ENCODE measurements around the gene PRKG1. TPM values are rescaled to one million over a fixed set of nuclear protein-coding genes. Genes with fewer than 3 reads are reported as not detected.
A peak's percentile ranks its signal among the peaks of the same experiment; 100 is the strongest.

PRKG1 gene
- total RNA-seq, 1 experiment from 2014 or later: 16.5 TPM

DNA sequence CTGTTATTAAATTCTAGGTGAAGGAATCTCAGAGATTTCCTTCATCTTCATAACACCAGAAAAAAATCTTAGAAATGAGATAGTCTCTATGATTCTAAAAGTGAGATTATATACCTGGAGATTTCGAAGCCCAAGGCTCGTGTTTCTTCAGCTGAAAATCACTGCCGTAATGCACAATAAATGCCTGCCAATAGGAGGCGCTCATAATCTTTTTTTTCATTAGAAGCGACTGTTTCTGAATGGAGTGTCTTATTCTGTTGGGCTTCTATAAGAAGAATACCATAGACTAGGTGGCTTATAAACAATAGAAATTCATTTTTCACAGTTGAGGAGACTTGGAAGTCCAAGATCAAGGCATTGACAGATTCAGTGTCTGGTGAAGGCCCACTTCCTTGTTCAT is 294.7 kb downstream of the PRKG1 start (continued):
- TF ChIP-seq, protein P1, sequence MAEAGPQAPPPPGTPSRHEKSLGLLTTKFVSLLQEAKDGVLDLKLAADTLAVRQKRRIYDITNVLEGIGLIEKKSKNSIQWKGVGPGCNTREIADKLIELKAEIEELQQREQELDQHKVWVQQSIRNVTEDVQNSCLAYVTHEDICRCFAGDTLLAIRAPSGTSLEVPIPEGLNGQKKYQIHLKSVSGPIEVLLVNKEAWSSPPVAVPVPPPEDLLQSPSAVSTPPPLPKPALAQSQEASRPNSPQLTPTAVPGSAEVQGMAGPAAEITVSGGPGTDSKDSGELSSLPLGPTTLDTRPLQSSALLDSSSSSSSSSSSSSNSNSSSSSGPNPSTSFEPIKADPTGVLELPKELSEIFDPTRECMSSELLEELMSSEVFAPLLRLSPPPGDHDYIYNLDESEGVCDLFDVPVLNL (CRISPR knock-in tag; IDR thresholded peaks at IDR 0.05; ENCODE audit: borderline replicate concordance, low read depth): no peak
- TF ChIP-seq, protein P2, sequence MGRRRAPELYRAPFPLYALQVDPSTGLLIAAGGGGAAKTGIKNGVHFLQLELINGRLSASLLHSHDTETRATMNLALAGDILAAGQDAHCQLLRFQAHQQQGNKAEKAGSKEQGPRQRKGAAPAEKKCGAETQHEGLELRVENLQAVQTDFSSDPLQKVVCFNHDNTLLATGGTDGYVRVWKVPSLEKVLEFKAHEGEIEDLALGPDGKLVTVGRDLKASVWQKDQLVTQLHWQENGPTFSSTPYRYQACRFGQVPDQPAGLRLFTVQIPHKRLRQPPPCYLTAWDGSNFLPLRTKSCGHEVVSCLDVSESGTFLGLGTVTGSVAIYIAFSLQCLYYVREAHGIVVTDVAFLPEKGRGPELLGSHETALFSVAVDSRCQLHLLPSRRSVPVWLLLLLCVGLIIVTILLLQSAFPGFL (CRISPR knock-in tag; IDR thresholded peaks at IDR 0.05; ENCODE audit: borderline replicate concordance): no peak
- no peak for TF ChIP-seq NR1H2 (CRISPR knock-in tag; IDR thresholded peaks at IDR 0.05)
- TF ChIP-seq IRF2 (CRISPR knock-in tag; IDR thresholded peaks at IDR 0.05; ENCODE audit: borderline replicate concordance, low read depth): no peak
- TF ChIP-seq CREM (CRISPR knock-in tag; IDR thresholded peaks at IDR 0.05): no peak
- TF ChIP-seq ZNF232 (CRISPR knock-in tag; IDR thresholded peaks at IDR 0.05): no peak

GRCh38 chr10:51369903-51370302 is 295.6 kb downstream of the PRKG1 start:
- no peak for TF ChIP-seq FOXK1 (CRISPR knock-in tag; IDR thresholded peaks at IDR 0.05)
- TF ChIP-seq, protein P3, sequence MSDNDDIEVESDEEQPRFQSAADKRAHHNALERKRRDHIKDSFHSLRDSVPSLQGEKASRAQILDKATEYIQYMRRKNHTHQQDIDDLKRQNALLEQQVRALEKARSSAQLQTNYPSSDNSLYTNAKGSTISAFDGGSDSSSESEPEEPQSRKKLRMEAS (CRISPR knock-in tag; IDR thresholded peaks at IDR 0.05): no peak
- TF ChIP-seq FOXJ3 (CRISPR knock-in tag; IDR thresholded peaks at IDR 0.05; ENCODE audit: borderline replicate concordance): no peak
- TF ChIP-seq, protein P4, sequence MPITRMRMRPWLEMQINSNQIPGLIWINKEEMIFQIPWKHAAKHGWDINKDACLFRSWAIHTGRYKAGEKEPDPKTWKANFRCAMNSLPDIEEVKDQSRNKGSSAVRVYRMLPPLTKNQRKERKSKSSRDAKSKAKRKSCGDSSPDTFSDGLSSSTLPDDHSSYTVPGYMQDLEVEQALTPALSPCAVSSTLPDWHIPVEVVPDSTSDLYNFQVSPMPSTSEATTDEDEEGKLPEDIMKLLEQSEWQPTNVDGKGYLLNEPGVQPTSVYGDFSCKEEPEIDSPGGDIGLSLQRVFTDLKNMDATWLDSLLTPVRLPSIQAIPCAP (CRISPR knock-in tag; IDR thresholded peaks at IDR 0.05): no peak
- no peak for TF ChIP-seq ZNF121 (CRISPR knock-in tag; IDR thresholded peaks at IDR 0.05)
- TF ChIP-seq GRHL2 (CRISPR knock-in tag; IDR thresholded peaks at IDR 0.05; ENCODE audit: insufficient replicate concordance, severe bottlenecking): no peak
- no peak for TF ChIP-seq ZNF232 (CRISPR knock-in tag; IDR thresholded peaks at IDR 0.05)
- TF ChIP-seq ZNF671 (CRISPR knock-in tag; IDR thresholded peaks at IDR 0.05): no peak
- TF ChIP-seq AFF4 (CRISPR knock-in tag; IDR thresholded peaks at IDR 0.05; ENCODE audit: borderline replicate concordance): no peak
- TF ChIP-seq SP1 (CRISPR knock-in tag; conservative IDR thresholded peaks at IDR 0.05): no peak
- TF ChIP-seq USF1 (CRISPR knock-in tag; IDR thresholded peaks at IDR 0.05): no peak
- no peak for TF ChIP-seq ZNF396 (CRISPR knock-in tag; IDR thresholded peaks at IDR 0.05; ENCODE audit: borderline replicate concordance)
- TF ChIP-seq GABPB1 (CRISPR knock-in tag; IDR thresholded peaks at IDR 0.05): no peak
- no peak for TF ChIP-seq ELF4 (CRISPR knock-in tag; IDR thresholded peaks at IDR 0.05; ENCODE audit: low read depth)
- peaks cover 58% of the 10 kb centered on the region for H3K4me1 Mint-ChIP-seq
- no peaks in the 10 kb centered on the region for H3K9me3 Mint-ChIP-seq
- ChIA-PET POLR2A (interaction anchor here (1.3 kb wide), 1 partner anchor 112 kb away, joined by 3 read pairs; no protein-coding TSS in a partner anchor), CTCF (interaction anchor here (0.6 to 2.2 kb wide), 5 partner anchors 8 to 296 kb away, joined by 3 to 14 read pairs (median 6); partner anchors contain the start of gene PRKG1)
- H3K27ac Mint-ChIP-seq: no peak overlapping the region
- no peaks in the 10 kb centered on the region for H3K36me3 Mint-ChIP-seq
- DNase-seq (ENCODE audit: low spot score): no peak
- no peak overlapping the region for H3K4me3 Mint-ChIP-seq
- H3K27me3 Mint-ChIP-seq (ENCODE audit: low read depth): no peaks in the 10 kb centered on the region; the same call in 1 of the 2 replicates
- peak; percentile 41; the same call in 1 of the 2 replicates for ATAC-seq

Measured in WTC11 (cell line).